Measurements from ENCODE around the gene UPK3BL2.
"Not testable (repeated sequence)": the region's sequence is repeated elsewhere in the genome, so short reads cannot be mapped to it uniquely, and the experiment has no call there.

GRCh38 chr7:102510575-102510974, 32.9 kb downstream of the UPK3BL2 start:
- TF ChIP-seq POLR2A (IDR thresholded peaks at IDR 0.05): not testable (repeated sequence)
- TF ChIP-seq, protein P1, sequence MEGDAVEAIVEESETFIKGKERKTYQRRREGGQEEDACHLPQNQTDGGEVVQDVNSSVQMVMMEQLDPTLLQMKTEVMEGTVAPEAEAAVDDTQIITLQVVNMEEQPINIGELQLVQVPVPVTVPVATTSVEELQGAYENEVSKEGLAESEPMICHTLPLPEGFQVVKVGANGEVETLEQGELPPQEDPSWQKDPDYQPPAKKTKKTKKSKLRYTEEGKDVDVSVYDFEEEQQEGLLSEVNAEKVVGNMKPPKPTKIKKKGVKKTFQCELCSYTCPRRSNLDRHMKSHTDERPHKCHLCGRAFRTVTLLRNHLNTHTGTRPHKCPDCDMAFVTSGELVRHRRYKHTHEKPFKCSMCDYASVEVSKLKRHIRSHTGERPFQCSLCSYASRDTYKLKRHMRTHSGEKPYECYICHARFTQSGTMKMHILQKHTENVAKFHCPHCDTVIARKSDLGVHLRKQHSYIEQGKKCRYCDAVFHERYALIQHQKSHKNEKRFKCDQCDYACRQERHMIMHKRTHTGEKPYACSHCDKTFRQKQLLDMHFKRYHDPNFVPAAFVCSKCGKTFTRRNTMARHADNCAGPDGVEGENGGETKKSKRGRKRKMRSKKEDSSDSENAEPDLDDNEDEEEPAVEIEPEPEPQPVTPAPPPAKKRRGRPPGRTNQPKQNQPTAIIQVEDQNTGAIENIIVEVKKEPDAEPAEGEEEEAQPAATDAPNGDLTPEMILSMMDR (IDR thresholded peaks at IDR 0.05): not testable (repeated sequence)
